Gastroesophageal sphincter (tissue), 4 donors: ENCODE data around the gene NGRN. TPM values are rescaled to one million over a fixed set of nuclear protein-coding genes. Genes with fewer than 3 reads are reported as not detected.
"Not testable (repeated sequence)": the region's sequence is repeated elsewhere in the genome, so short reads cannot be mapped to it uniquely, and the experiment has no call there.

Experiments
- ATAC-seq: fragments of 150-250 bp; one replicate; pipeline ENCODE4 v1.9.1; 2016; ENCODE audit warnings: mild to moderate bottlenecking, moderate library complexity
- H3K27ac ChIP-seq, 4 donors: fragments of 200-600 bp; sonication (generic) in 3 of 4; 1 replicate in 3 of 4; 2 replicates in 1 of 4; pipeline ENCODE4 v1.5.1; 2016 to 2019
- H3K27me3 ChIP-seq: fragments of 200-600 bp; sonication (generic); one replicate; pipeline ENCODE4 v1.5.1; 2019
- H3K36me3 ChIP-seq, 2 donors: fragments of 200-600 bp; sonication (generic); one replicate each; pipeline ENCODE4 v1.5.1; 2019; ENCODE audit warnings: control low read depth in 1 of 2
- H3K4me1 ChIP-seq, 3 donors: fragments of 200-600 bp; sonication (generic); 1 replicate in 2 of 3; 2 replicates in 1 of 3; pipeline ENCODE4 v1.5.1; 2016 to 2019; ENCODE audit warnings: control low read depth in 2 of 3
- H3K4me3 ChIP-seq, 2 donors: fragments of 200-600 bp; sonication (generic); one replicate each; pipeline ENCODE4 v1.5.1; 2019; ENCODE audit warnings: mild to moderate bottlenecking in 1 of 2, moderate library complexity in 1 of 2
- H3K9me3 ChIP-seq, 3 donors: fragments of 200-600 bp; sonication (generic); one replicate each; pipeline ENCODE4 v1.5.1; 2017 to 2019; ENCODE audit warnings: control low read depth in 2 of 3
- CTCF ChIP-seq, 4 experiments: fragments of 200-600 bp in 2 of 4; fragments of 450-650 bp in 2 of 4; sonication (generic) in 1 of 4; IDR thresholded peaks; one replicate each; pipeline ENCODE4 v1.5.1; 2017 to 2019; ENCODE audit warnings: antibody characterized with exemption in 4 of 4, mild to moderate bottlenecking in 2 of 4, moderate library complexity in 2 of 4
- EP300 ChIP-seq: sonication (generic); formaldehyde crosslinking; IDR thresholded peaks from one replicate; pipeline ENCODE4 v1.6.1; 2017; ENCODE audit warnings: antibody characterized with exemption, mild to moderate bottlenecking
- POLR2A ChIP-seq, 2 donors: fragments of 450-650 bp; IDR thresholded peaks; one replicate each; pipeline ENCODE4 v1.6.1; 2017; ENCODE audit warnings: antibody characterized with exemption in 2 of 2, mild to moderate bottlenecking in 2 of 2, moderate library complexity in 1 of 2
- POLR2AphosphoS5 ChIP-seq: sonication (generic); formaldehyde crosslinking; IDR thresholded peaks from one replicate; pipeline ENCODE4 v1.6.1; 2017; ENCODE audit warnings: antibody characterized with exemption
- WGBS, 2 donors: methylation state at CpG; one replicate each; pipeline ENCODE4 v1.1.5; 2018; ENCODE audit warnings: low coverage in 1 of 2; 5-methylcytosine and 5-hydroxymethylcytosine counted together
- total RNA-seq, 4 donors: library from RNA; depleted of rRNA; stranded (reverse); fragments of >200 nt; gene quantifications; one replicate each; pipeline ENCODE4 v1.1.0, GENCODE V29; 2016

NGRN gene
- total RNA-seq, 4 donors from 2014 or later = 127 to 182 (median 151) TPM

- ATAC-seq = no peak
- H3K27me3 ChIP-seq = no peaks in the 10 kb centered on the region
- WGBS, 2 donors = 85 to 91% methylated on average over 5 of the region's 5 CpGs
- H3K9me3 ChIP-seq = no peaks in the 10 kb centered on the region
- no peak for TF ChIP-seq POLR2A (IDR thresholded peaks at IDR 0.05)
- no peak for TF ChIP-seq CTCF (IDR thresholded peaks at IDR 0.05)
- TF ChIP-seq EP300 = no peak
- no peak for TF ChIP-seq POLR2AphosphoS5
- H3K4me3 ChIP-seq = no peak overlapping the region
- peaks cover 0 to 6% (median 4%) of the 10 kb centered on the region in 3 donors for H3K4me1 ChIP-seq
- no peak overlapping the region for H3K27ac ChIP-seq
- H3K36me3 ChIP-seq = no peaks in the 10 kb centered on the region
These were observed 5.9 kb upstream of the NGRN start for GRCh38 chr15:90259524-90259923.

GRCh38 chr15:90260731-90261130 is 4.7 kb upstream of the NGRN start:
- not testable (repeated sequence) for H3K36me3 ChIP-seq, H3K4me3 ChIP-seq, H3K27ac ChIP-seq, H3K27me3 ChIP-seq, ATAC-seq, H3K9me3 ChIP-seq
- 84 to 91% methylated on average over 5 to 6 of the region's 6 CpGs for WGBS, 2 donors
- peaks cover 2 to 11% (median 8%) of the 10 kb centered on the region in 3 donors for H3K4me1 ChIP-seq

GRCh38 chr15:90261811-90262210 is 3.7 kb upstream of the NGRN start:
- 80 to 81% methylated on average over 3 to 4 of the region's 5 CpGs for WGBS, 2 donors
- no peak for ATAC-seq
- no peak for TF ChIP-seq POLR2A (IDR thresholded peaks at IDR 0.05)
- TF ChIP-seq EP300 = no peak
- TF ChIP-seq CTCF (IDR thresholded peaks at IDR 0.05) = no peak
- no peak for TF ChIP-seq POLR2AphosphoS5

GRCh38 chr15:90262426-90262825 is 3.0 kb upstream of the NGRN start:
- Histone ChIP-seq H3K9me3 (no peaks in the 10 kb centered on the region), H3K27ac (no peak overlapping the region), H3K4me3 (no peak overlapping the region), H3K4me1 (peaks cover 3 to 22% (median 17%) of the 10 kb centered on the region in 3 donors), H3K36me3 (no peaks in the 10 kb centered on the region), H3K27me3 (no peaks in the 10 kb centered on the region)
- no peak for TF ChIP-seq POLR2A (IDR thresholded peaks at IDR 0.05)
- no peak for TF ChIP-seq CTCF (IDR thresholded peaks at IDR 0.05)
- TF ChIP-seq EP300 = no peak
- TF ChIP-seq POLR2AphosphoS5 = no peak
- 71% methylated on average over 4 of the region's 5 CpGs; no CpG with 5 or more reads in 1 of the 2 donors for WGBS, 2 donors
- ATAC-seq = no peak

More at GRCh38 chr15:90261811-90262210, 3.7 kb upstream of the NGRN start:
- no peaks in the 10 kb centered on the region for H3K27me3 ChIP-seq
- H3K36me3 ChIP-seq = no peaks in the 10 kb centered on the region
- H3K27ac ChIP-seq = no peak overlapping the region
- peaks cover 2 to 16% (median 10%) of the 10 kb centered on the region in 3 donors for H3K4me1 ChIP-seq
- H3K9me3 ChIP-seq = no peaks in the 10 kb centered on the region
- H3K4me3 ChIP-seq = no peak overlapping the region

- H3K36me3 ChIP-seq = peaks cover 0 to 12% of the 10 kb centered on the region in 2 donors
- H3K27me3 ChIP-seq = no peaks in the 10 kb centered on the region
- TF ChIP-seq CTCF (IDR thresholded peaks at IDR 0.05) (no peak), POLR2AphosphoS5 (no peak), POLR2A (IDR thresholded peaks at IDR 0.05) (no peak), EP300 (no peak)
- peaks cover 9 to 44% (median 24%) of the 10 kb centered on the region in 3 donors for H3K4me1 ChIP-seq
- WGBS, 2 donors = 17 to 24% methylated on average over 1 to 4 of the region's 4 CpGs
- no peak for ATAC-seq
- H3K9me3 ChIP-seq = no peaks in the 10 kb centered on the region
- H3K4me3 ChIP-seq = peak overlapping the region; percentile 70 to 86
- H3K27ac ChIP-seq = peak overlapping the region; percentile 92 to 99 (median 98)
These were observed 801 bp upstream of the NGRN start for GRCh38 chr15:90264671-90265070.
